SK-N-SH (cell line): ENCODE measurements around the gene CDHR3. TPM values are rescaled to one million over a fixed set of nuclear protein-coding genes. Genes with fewer than 3 reads are reported as not detected.

Source experiments
- CTCF ChIA-PET: fragments of 300-600, 350-600 bp; formaldehyde crosslinking; extraction: SDS; loops from one replicate; lab custom pipeline; 2021; lab: Yijun Ruan, JAX
- POLR2A ChIA-PET: fragments of 350-600 bp; sonication (Branson Sonifier 250); formaldehyde crosslinking; extraction: SDS; loops from one replicate; lab custom pipeline; 2020; ENCODE audit warnings: antibody characterized with exemption, inconsistent platforms; lab: Yijun Ruan, JAX
- DNase-seq: peaks from one replicate; pipeline ENCODE4 v3.0.0; 2012
- H2AFZ ChIP-seq: fragments of 200-600 bp; sonication (generic); 2 replicates; pipeline ENCODE4 v1.8.1; 2016; ENCODE audit warnings: antibody characterized with exemption, mild to moderate bottlenecking, low read depth
- H3F3A ChIP-seq: fragments of 200-600 bp; sonication (generic); replicated peaks from 2 replicates; pipeline ENCODE3; 2016; ENCODE audit warnings: antibody characterized with exemption, mild to moderate bottlenecking; ENCODE audit not compliant: insufficient read depth
- H3K27ac ChIP-seq, 2 experiments: fragments of 200-500 bp in 1 of 2; fragments of 200-600 bp in 1 of 2; sonication (Bioruptor generic) in 1 of 2; sonication (generic), shearing (Covaris generic) in 1 of 2; 2 replicates each; pipeline versions ENCODE4 v1.5.1 to v1.6.1; 2014 to 2016; ENCODE audit warnings: low read depth in 2 of 2, inconsistent platforms in 1 of 2, low read length in 1 of 2, mild to moderate bottlenecking in 1 of 2, mixed read lengths in 1 of 2
- H3K27me3 ChIP-seq: fragments of 200-600 bp; sonication (generic), shearing (Covaris generic); 2 replicates; pipeline ENCODE4 v1.6.1; 2016; ENCODE audit warnings: mixed run types; ENCODE audit not compliant: insufficient read depth
- H3K36me3 ChIP-seq, 2 experiments: fragments of 200-500 bp in 1 of 2; fragments of 200-600 bp in 1 of 2; sonication (Bioruptor generic) in 1 of 2; sonication (generic) in 1 of 2; replicated peaks in 1 of 2; 2 replicates each; pipeline versions ENCODE3 to v1.5.1; 2014 to 2016; ENCODE audit warnings: low read length in 1 of 2, mild to moderate bottlenecking in 1 of 2; ENCODE audit not compliant: insufficient read depth in 2 of 2, control insufficient read depth in 1 of 2
- H3K4me1 ChIP-seq, 2 experiments: fragments of 200-500 bp in 1 of 2; fragments of 200-600 bp in 1 of 2; sonication (Bioruptor generic) in 1 of 2; sonication (generic), shearing (Covaris generic) in 1 of 2; 2 replicates each; pipeline versions ENCODE4 v1.5.1 to v1.6.1; 2014 to 2016; ENCODE audit warnings: low read depth in 1 of 2, low read length in 1 of 2, mixed run types in 1 of 2; ENCODE audit not compliant: insufficient read depth in 2 of 2, control insufficient read depth in 1 of 2
- H3K4me2 ChIP-seq: fragments of 200-600 bp; sonication (generic), shearing (Covaris generic); 2 replicates; pipeline ENCODE4 v1.6.1; 2017; ENCODE audit warnings: mixed run types
- H3K4me3 ChIP-seq, 2 experiments: fragments of 200-500 bp in 1 of 2; fragments of 200-600 bp in 1 of 2; sonication (Bioruptor generic) in 1 of 2; sonication (generic), shearing (Covaris generic) in 1 of 2; 2 replicates each; pipeline versions ENCODE4 v1.5.1 to v1.8.1; 2014 to 2016; ENCODE audit warnings: low read depth in 2 of 2, inconsistent platforms in 1 of 2, low read length in 1 of 2, mild to moderate bottlenecking in 1 of 2, mixed read lengths in 1 of 2, moderate library complexity in 1 of 2
- H3K79me2 ChIP-seq: fragments of 200-600 bp; sonication (generic); 2 replicates; pipeline ENCODE4 v1.8.1; 2017; ENCODE audit warnings: mild to moderate bottlenecking; ENCODE audit not compliant: insufficient read depth
- H3K9ac ChIP-seq: fragments of 200-600 bp; sonication (generic); 2 replicates; pipeline ENCODE4 v1.6.1; 2017; ENCODE audit warnings: mixed run types
- H3K9me2 ChIP-seq: fragments of 200-600 bp; sonication (generic); 2 replicates; pipeline ENCODE4 v1.6.1; 2017; ENCODE audit warnings: mixed run types
- H3K9me3 ChIP-seq: fragments of 200-600 bp; sonication (generic); 2 replicates; pipeline ENCODE4 v1.6.1; 2017; ENCODE audit warnings: mixed run types, mild to moderate bottlenecking, moderate library complexity
- H4K20me1 ChIP-seq: fragments of 200-600 bp; sonication (generic); 2 replicates; pipeline ENCODE4 v1.6.1; 2017; ENCODE audit warnings: mild to moderate bottlenecking, mixed run types; ENCODE audit not compliant: insufficient read depth
- FOXJ3 ChIP-seq: sonication (generic); formaldehyde crosslinking; IDR thresholded peaks from 2 replicates; pipeline ENCODE4 v1.5.1; 2020; ENCODE audit warnings: mild to moderate bottlenecking, missing genetic modification reagents
- FOXM1 ChIP-seq: IDR thresholded peaks from 2 replicates; pipeline ENCODE4 v1.4.0; 2012; ENCODE audit warnings: low read depth, mild to moderate bottlenecking
- GATA2 ChIP-seq: sonication (generic); formaldehyde crosslinking; IDR thresholded peaks from 2 replicates; pipeline ENCODE4 v1.5.0; 2020; ENCODE audit warnings: mild to moderate bottlenecking, missing genetic modification reagents
- NRF1 ChIP-seq: IDR thresholded peaks from 2 replicates; pipeline ENCODE4 v1.6.1; 2012; ENCODE audit warnings: low read depth, mild to moderate bottlenecking, low read length
- RAD21 ChIP-seq: IDR thresholded peaks from 2 replicates; pipeline ENCODE4 v1.6.1; 2012; ENCODE audit warnings: mild to moderate bottlenecking, low read length
- RXRA ChIP-seq: IDR thresholded peaks from 2 replicates; pipeline ENCODE4 v1.4.0; 2012; ENCODE audit warnings: low read depth, mild to moderate bottlenecking, borderline replicate concordance
- TEAD4 ChIP-seq: IDR thresholded peaks from 2 replicates; pipeline ENCODE4 v1.4.0; 2012; ENCODE audit warnings: mild to moderate bottlenecking, borderline replicate concordance; ENCODE audit not compliant: insufficient read depth
- YY1 ChIP-seq: IDR thresholded peaks from 2 replicates; pipeline ENCODE4 v1.4.0; 2012; ENCODE audit warnings: low read depth, mild to moderate bottlenecking
- WGBS: methylation state at CpG from one replicate; pipeline ENCODE4 v1.1.6; 2017; ENCODE audit warnings: low lambda C conversion rate; 5-methylcytosine and 5-hydroxymethylcytosine counted together
- polyA plus RNA-seq, 3 experiments: library from polyadenylated mRNA; depleted of rRNA; stranded (reverse); fragments of >200 nt; gene quantifications; 2 replicates each; pipeline ENCODE4 v1.2.3, GENCODE V29; 2012
- TF ChIP-seq, protein P1 (sequence below): IDR thresholded peaks from 2 replicates; pipeline ENCODE4 v1.4.0; 2012; ENCODE audit warnings: low read depth, borderline replicate concordance
- TF ChIP-seq, protein P2 (sequence below): IDR thresholded peaks from 2 replicates; pipeline ENCODE4 v1.4.0; 2012; ENCODE audit warnings: low read depth, borderline replicate concordance
- TF ChIP-seq, protein P3 (sequence below): IDR thresholded peaks from 2 replicates; pipeline ENCODE4 v1.6.1; 2012; ENCODE audit warnings: mild to moderate bottlenecking, low read depth, low read length, moderate library complexity
- TF ChIP-seq, protein P4 (sequence below): IDR thresholded peaks from 2 replicates; pipeline ENCODE4; 2012

Gene CDHR3
- polyA plus RNA-seq, 1 of the 3 experiments (the other 2 are of a cell fraction) = 7.5 TPM

DNA sequence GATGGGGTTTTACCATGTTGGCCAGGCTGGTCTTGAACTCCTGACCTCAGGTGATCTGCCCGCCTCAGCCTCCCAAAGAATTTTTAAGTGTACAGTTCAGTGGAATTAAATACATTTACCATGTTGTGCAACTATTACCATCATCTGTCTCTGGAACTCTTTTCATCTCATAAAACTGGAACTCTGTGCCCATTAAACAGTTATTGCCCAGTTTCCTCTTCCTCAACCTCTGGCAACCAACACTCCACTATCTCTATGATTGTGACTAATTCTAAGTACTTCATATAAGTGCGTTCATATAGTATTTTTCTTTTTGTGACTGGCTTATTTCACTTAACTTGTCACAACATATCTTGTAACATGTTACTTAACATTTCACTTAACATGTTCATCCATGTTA is 45.4 kb upstream of the CDHR3 start:
- no peaks in the 10 kb centered on the region for H3K9me3 ChIP-seq
- no peak for DNase-seq
- no peak overlapping the region for H3K9ac ChIP-seq
- H3K9me2 ChIP-seq = no peaks in the 10 kb centered on the region; the same call in 1 of the 2 replicates
- no peak overlapping the region for H3K27ac ChIP-seq
- peaks cover 0 to under 1% of the 10 kb centered on the region in 2 experiments for H3K36me3 ChIP-seq
- H3K4me2 ChIP-seq = no peak overlapping the region
- ChIA-PET POLR2A (no interaction called here), CTCF (interaction anchor here (1.4 kb wide), 1 partner anchor 17 kb away, joined by 4 read pairs; no protein-coding TSS in a partner anchor)
- H4K20me1 ChIP-seq = no peaks in the 10 kb centered on the region
- H3K27me3 ChIP-seq = no peaks in the 10 kb centered on the region
- TF ChIP-seq, protein P1, sequence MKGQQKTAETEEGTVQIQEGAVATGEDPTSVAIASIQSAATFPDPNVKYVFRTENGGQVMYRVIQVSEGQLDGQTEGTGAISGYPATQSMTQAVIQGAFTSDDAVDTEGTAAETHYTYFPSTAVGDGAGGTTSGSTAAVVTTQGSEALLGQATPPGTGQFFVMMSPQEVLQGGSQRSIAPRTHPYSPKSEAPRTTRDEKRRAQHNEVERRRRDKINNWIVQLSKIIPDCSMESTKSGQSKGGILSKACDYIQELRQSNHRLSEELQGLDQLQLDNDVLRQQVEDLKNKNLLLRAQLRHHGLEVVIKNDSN = no peak
- TF ChIP-seq FOXM1 = no peak
- TF ChIP-seq, protein P2, sequence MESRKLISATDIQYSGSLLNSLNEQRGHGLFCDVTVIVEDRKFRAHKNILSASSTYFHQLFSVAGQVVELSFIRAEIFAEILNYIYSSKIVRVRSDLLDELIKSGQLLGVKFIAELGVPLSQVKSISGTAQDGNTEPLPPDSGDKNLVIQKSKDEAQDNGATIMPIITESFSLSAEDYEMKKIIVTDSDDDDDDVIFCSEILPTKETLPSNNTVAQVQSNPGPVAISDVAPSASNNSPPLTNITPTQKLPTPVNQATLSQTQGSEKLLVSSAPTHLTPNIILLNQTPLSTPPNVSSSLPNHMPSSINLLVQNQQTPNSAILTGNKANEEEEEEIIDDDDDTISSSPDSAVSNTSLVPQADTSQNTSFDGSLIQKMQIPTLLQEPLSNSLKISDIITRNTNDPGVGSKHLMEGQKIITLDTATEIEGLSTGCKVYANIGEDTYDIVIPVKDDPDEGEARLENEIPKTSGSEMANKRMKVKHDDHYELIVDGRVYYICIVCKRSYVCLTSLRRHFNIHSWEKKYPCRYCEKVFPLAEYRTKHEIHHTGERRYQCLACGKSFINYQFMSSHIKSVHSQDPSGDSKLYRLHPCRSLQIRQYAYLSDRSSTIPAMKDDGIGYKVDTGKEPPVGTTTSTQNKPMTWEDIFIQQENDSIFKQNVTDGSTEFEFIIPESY = no peak
- TF ChIP-seq TEAD4 = no peak
- no peak for TF ChIP-seq NRF1
- TF ChIP-seq YY1 = no peak
- TF ChIP-seq GATA2 = no peak
- no peak for TF ChIP-seq RAD21
- TF ChIP-seq, protein P3, sequence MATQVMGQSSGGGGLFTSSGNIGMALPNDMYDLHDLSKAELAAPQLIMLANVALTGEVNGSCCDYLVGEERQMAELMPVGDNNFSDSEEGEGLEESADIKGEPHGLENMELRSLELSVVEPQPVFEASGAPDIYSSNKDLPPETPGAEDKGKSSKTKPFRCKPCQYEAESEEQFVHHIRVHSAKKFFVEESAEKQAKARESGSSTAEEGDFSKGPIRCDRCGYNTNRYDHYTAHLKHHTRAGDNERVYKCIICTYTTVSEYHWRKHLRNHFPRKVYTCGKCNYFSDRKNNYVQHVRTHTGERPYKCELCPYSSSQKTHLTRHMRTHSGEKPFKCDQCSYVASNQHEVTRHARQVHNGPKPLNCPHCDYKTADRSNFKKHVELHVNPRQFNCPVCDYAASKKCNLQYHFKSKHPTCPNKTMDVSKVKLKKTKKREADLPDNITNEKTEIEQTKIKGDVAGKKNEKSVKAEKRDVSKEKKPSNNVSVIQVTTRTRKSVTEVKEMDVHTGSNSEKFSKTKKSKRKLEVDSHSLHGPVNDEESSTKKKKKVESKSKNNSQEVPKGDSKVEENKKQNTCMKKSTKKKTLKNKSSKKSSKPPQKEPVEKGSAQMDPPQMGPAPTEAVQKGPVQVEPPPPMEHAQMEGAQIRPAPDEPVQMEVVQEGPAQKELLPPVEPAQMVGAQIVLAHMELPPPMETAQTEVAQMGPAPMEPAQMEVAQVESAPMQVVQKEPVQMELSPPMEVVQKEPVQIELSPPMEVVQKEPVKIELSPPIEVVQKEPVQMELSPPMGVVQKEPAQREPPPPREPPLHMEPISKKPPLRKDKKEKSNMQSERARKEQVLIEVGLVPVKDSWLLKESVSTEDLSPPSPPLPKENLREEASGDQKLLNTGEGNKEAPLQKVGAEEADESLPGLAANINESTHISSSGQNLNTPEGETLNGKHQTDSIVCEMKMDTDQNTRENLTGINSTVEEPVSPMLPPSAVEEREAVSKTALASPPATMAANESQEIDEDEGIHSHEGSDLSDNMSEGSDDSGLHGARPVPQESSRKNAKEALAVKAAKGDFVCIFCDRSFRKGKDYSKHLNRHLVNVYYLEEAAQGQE = no peak
- TF ChIP-seq, protein P4, sequence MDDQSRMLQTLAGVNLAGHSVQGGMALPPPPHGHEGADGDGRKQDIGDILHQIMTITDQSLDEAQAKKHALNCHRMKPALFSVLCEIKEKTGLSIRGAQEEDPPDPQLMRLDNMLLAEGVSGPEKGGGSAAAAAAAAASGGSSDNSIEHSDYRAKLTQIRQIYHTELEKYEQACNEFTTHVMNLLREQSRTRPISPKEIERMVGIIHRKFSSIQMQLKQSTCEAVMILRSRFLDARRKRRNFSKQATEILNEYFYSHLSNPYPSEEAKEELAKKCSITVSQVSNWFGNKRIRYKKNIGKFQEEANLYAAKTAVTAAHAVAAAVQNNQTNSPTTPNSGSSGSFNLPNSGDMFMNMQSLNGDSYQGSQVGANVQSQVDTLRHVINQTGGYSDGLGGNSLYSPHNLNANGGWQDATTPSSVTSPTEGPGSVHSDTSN = no peak
- TF ChIP-seq RXRA = no peak
- no peak for TF ChIP-seq FOXJ3
- no peaks in the 10 kb centered on the region for H3K79me2 ChIP-seq
- 88% methylated on average over 2 of the region's 2 CpGs for WGBS
- no peak overlapping the region for H3K4me3 ChIP-seq
- H3K4me1 ChIP-seq = 0 out of 4 replicates have a peak, but pooled peaks cover 0 to 5% of the 10 kb centered on the region in 2 experiments
- H2AFZ ChIP-seq = no peak overlapping the region
- H3F3A ChIP-seq = peaks cover 4% of the 10 kb centered on the region
